ENCODE data around the gene MAGI2.

- TF ChIP-seq CTCF (IDR thresholded peaks at IDR 0.05; ENCODE audit: low read depth, low read length, missing input control): no peak
- peak; percentile 95 for TF ChIP-seq SP1 (IDR thresholded peaks at IDR 0.05)
- peak; percentile 91 to 94 for TF ChIP-seq JUND (IDR thresholded peaks at IDR 0.05)
- TF ChIP-seq TAF1 (conservative IDR thresholded peaks at IDR 0.05): peak; percentile 41
- TF ChIP-seq ATF3 (IDR thresholded peaks at IDR 0.05): peak; percentile 51
- TF ChIP-seq RXRA (IDR thresholded peaks at IDR 0.05): peak; percentile 98 to 99
- peak in 1 of 2 donors; percentile 24 for TF ChIP-seq GABPA (IDR thresholded peaks at IDR 0.05 in 1 of 2, conservative IDR thresholded peaks at IDR 0.05 in 1 of 2)
- peak; percentile 47 for TF ChIP-seq ZBTB33 (IDR thresholded peaks at IDR 0.05)
- peak; percentile 54 to 72 for TF ChIP-seq RAD21 (IDR thresholded peaks at IDR 0.05)
- TF ChIP-seq REST (IDR thresholded peaks at IDR 0.05): peak; percentile 37
- TF ChIP-seq YY1 (IDR thresholded peaks at IDR 0.05): peak; percentile 84
- peak in 1 of 2 donors; percentile 52 for TF ChIP-seq EGR1 (IDR thresholded peaks at IDR 0.05; ENCODE audit: low read depth in 2 of 2)
Measured at GRCh38 chr7:79308192-79308591, 145.3 kb downstream of the MAGI2 start.

All from liver (tissue), 3 donors.